ENCODE data around the gene FAM53B. TPM values are rescaled to one million over a fixed set of nuclear protein-coding genes. Genes with fewer than 3 reads are reported as not detected.

Gene FAM53B
- total RNA-seq, 2 donors from 2014 or later = 19.3 to 22.6 TPM

DNA sequence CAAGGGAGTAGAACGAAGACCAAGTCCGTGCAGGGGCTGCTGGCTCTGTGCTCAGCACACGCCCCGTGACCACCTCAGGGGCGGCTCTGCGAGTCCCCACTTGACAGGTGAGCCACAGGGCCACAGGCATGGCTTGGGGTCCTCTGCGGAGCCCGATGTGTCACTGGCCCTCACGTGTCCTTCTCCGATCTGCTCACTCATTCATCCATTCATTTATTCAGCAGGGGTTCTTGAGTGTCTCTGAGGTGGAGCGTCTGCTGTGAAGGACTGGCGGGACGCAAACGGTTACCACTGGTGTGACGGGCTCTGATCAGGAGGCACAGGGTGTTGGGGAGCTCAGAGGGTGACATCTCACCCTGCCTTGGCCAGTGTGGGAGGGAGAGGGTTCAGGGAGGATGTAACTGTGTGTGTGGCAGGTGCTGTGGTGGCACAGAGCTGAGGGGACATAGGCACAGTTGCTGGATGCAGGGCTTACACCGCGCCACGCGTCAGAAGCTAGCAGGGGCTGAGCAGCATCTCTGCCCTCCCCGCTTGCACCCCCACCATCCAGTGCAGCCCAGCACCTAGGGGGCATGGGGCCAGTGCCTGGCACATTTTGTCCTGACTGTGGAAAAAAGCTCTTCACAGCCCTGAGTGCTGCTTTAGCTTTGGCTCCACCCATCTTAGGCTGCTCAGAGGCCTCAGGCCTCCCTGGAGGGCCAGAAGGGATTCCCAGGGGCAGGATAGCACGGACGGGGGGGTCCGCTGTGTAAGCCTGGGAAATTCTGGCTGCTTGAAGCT lies 165.8 kb downstream of the FAM53B start:
- Histone ChIP-seq H3K27ac (ENCODE audit: low read depth, low read length) (no peak overlapping the region), H3K27me3 (ENCODE audit: control insufficient read depth, insufficient read depth, low read length, poor library complexity, severe bottlenecking) (no peaks in the 10 kb centered on the region), H3K9me3 (ENCODE audit: control insufficient read depth, low read length) (peaks cover 10% of the 10 kb centered on the region), H3K9ac (ENCODE audit: extremely low read depth, low read length, poor library complexity, severe bottlenecking) (no peak overlapping the region), H3K4me3 (ENCODE audit: low read length) (no peak overlapping the region), H3K4me1 (ENCODE audit: control insufficient read depth, insufficient read depth, low read length) (no peaks in the 10 kb centered on the region), H3K36me3 (ENCODE audit: control insufficient read depth, insufficient read depth, low read length) (no peaks in the 10 kb centered on the region)
- Mint-ChIP-seq H3K4me3 (no peak overlapping the region), H3K36me3 (ENCODE audit: low read depth) (peaks cover 6% of the 10 kb centered on the region), H3K9me3 (peaks cover 23% of the 10 kb centered on the region), H3K27ac (no peak overlapping the region), H3K4me1 (no peaks in the 10 kb centered on the region), H3K27me3 (ENCODE audit: insufficient read depth) (no peaks in the 10 kb centered on the region)
- TF ChIP-seq, protein P1, sequence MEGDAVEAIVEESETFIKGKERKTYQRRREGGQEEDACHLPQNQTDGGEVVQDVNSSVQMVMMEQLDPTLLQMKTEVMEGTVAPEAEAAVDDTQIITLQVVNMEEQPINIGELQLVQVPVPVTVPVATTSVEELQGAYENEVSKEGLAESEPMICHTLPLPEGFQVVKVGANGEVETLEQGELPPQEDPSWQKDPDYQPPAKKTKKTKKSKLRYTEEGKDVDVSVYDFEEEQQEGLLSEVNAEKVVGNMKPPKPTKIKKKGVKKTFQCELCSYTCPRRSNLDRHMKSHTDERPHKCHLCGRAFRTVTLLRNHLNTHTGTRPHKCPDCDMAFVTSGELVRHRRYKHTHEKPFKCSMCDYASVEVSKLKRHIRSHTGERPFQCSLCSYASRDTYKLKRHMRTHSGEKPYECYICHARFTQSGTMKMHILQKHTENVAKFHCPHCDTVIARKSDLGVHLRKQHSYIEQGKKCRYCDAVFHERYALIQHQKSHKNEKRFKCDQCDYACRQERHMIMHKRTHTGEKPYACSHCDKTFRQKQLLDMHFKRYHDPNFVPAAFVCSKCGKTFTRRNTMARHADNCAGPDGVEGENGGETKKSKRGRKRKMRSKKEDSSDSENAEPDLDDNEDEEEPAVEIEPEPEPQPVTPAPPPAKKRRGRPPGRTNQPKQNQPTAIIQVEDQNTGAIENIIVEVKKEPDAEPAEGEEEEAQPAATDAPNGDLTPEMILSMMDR (conservative IDR thresholded peaks at IDR 0.05) = no peak
- DNase-seq = no peak
- 92 to 94% methylated on average over 18 to 23 of the region's 23 CpGs for WGBS, 2 experiments (ENCODE audit: insufficient coverage in 1 of 2, insufficient read length in 1 of 2)

DNA sequence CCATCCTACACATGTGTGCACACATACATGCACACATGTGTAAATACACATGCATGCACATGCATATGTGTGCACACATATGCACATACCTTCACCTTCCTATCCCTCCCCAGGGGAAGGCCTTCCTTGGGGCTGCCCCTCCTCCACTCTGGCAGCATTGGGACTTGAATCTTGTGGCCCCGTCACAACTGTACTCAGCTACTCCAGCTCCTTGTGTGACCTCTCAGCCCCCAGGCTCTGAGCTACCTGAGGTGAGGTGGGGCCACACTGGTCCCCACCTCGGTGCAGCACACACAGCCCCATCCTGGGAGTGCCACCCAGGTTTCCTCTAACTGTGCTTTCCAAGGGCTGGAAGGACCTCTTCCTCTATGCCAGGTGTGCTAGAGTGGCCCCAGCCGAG lies 166.5 kb downstream of the FAM53B start:
- Histone ChIP-seq H3K36me3 (ENCODE audit: control insufficient read depth, insufficient read depth, low read length) (no peaks in the 10 kb centered on the region), H3K27ac (ENCODE audit: low read depth, low read length) (no peak overlapping the region), H3K4me3 (ENCODE audit: low read length) (no peak overlapping the region), H3K27me3 (ENCODE audit: control insufficient read depth, insufficient read depth, low read length, poor library complexity, severe bottlenecking) (no peaks in the 10 kb centered on the region), H3K9ac (ENCODE audit: extremely low read depth, low read length, poor library complexity, severe bottlenecking) (no peak overlapping the region), H3K9me3 (ENCODE audit: control insufficient read depth, low read length) (peaks cover 10% of the 10 kb centered on the region), H3K4me1 (ENCODE audit: control insufficient read depth, insufficient read depth, low read length) (no peaks in the 10 kb centered on the region)
- no peaks in the 10 kb centered on the region for H3K27me3 Mint-ChIP-seq (ENCODE audit: insufficient read depth)
- 78 to 88% methylated on average over 1 to 3 of the region's 3 CpGs for WGBS, 2 experiments (ENCODE audit: insufficient coverage in 1 of 2, insufficient read length in 1 of 2)
- H3K36me3 Mint-ChIP-seq (ENCODE audit: low read depth) = peaks cover 6% of the 10 kb centered on the region
- DNase-seq = no peak
- TF ChIP-seq, protein P1 (conservative IDR thresholded peaks at IDR 0.05) = no peak
- no peak overlapping the region for H3K27ac Mint-ChIP-seq
- H3K9me3 Mint-ChIP-seq = peaks cover 19% of the 10 kb centered on the region
- H3K4me1 Mint-ChIP-seq = no peaks in the 10 kb centered on the region
- H3K4me3 Mint-ChIP-seq = no peak overlapping the region

DNA sequence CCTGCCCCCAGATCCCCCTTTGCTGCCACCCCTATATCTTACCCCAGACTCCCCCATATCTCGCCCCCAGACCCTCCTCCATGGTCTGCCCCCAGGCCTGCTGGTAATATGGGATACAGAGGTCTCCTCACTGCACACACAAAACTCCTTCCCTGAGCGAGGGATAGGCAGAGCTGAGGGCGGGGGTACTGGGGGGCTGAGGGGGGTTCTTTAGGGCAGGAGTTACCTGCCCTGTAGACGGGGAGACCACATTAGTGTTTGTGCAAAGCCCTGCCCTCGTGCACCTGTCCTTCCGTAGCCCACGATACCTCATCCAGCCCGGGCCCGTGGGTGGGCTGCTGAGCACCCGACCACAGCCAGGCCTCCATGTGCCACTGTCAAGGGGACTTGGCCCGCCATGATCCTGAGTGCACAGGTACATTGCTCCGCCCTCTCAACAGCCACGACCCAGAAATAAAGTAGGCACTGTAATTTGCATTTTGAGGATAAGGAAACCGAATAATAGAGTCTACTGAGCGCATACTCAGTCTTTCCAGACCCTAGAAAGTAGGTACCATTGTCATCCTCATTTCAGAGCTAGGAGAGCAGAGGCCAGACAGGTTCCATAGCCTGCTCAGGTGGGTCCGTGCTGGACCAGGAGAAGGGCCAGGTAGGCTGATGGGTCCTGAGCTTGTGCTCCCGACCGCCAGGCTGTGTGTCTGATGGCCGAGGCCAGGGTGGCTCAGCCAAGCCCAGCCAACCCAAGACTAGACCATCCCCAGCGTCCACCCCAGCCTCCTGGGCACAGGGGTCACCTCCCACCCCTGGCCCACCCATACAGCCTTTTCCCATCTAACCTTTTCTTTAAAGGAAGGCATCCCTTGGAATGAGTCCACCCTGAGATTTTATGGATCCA lies 167.4 kb downstream of the FAM53B start:
- Mint-ChIP-seq H3K4me1 (no peaks in the 10 kb centered on the region), H3K27ac (no peak overlapping the region), H3K36me3 (ENCODE audit: low read depth) (peaks cover 6% of the 10 kb centered on the region), H3K9me3 (peaks cover 18% of the 10 kb centered on the region), H3K27me3 (ENCODE audit: insufficient read depth) (no peaks in the 10 kb centered on the region), H3K4me3 (no peak overlapping the region)
- WGBS, 2 experiments (ENCODE audit: insufficient coverage in 1 of 2, insufficient read length in 1 of 2) = 75 to 83% methylated on average over 8 to 19 of the region's 20 CpGs
- Histone ChIP-seq H3K27me3 (ENCODE audit: control insufficient read depth, insufficient read depth, low read length, poor library complexity, severe bottlenecking) (no peaks in the 10 kb centered on the region), H3K27ac (ENCODE audit: low read depth, low read length) (no peak overlapping the region), H3K9ac (ENCODE audit: extremely low read depth, low read length, poor library complexity, severe bottlenecking) (no peak overlapping the region), H3K9me3 (ENCODE audit: control insufficient read depth, low read length) (peaks cover 10% of the 10 kb centered on the region), H3K36me3 (ENCODE audit: control insufficient read depth, insufficient read depth, low read length) (no peaks in the 10 kb centered on the region), H3K4me3 (ENCODE audit: low read length) (no peak overlapping the region), H3K4me1 (ENCODE audit: control insufficient read depth, insufficient read depth, low read length) (no peaks in the 10 kb centered on the region)
- no peak for DNase-seq
- TF ChIP-seq, protein P1 (conservative IDR thresholded peaks at IDR 0.05) = no peak
